Panc1 (cell line): ENCODE results near the gene CD22. TPM values are rescaled to one million over a fixed set of nuclear protein-coding genes. Genes with fewer than 3 reads are reported as not detected.

Source experiments
- ATAC-seq: fragments of 200-7000 bp; cut with Tn5 transposase; 2 replicates; pipeline ENCODE4 v1.9.1; 2020; ENCODE audit warnings: mild to moderate bottlenecking, moderate library complexity
- BruUV-seq: library from RNA; stranded (reverse); fragments of 400-500 nt; replicated peaks from 2 replicates; lab custom pipeline; 2021; lab: Mats Ljungman, UMichigan
- CTCF ChIA-PET: fragments of 300-600 bp; sonication (Branson Sonifier 250); formaldehyde crosslinking; loops from one replicate; lab custom pipeline; 2022; ENCODE audit warnings: antibody characterized with exemption; lab: Charles Lee
- POLR2A ChIA-PET: fragments of 300-600 bp; sonication (Branson Sonifier 250); formaldehyde crosslinking; loops from one replicate; lab custom pipeline; 2022; ENCODE audit warnings: antibody characterized with exemption; lab: Charles Lee
- DNase-seq: peaks from one replicate; pipeline ENCODE4 v3.0.0-alpha.2; 2010; ENCODE audit warnings: low read depth, low spot score
- H3K27ac ChIP-seq: 2 replicates; pipeline ENCODE4 v1.5.1; 2011; ENCODE audit warnings: mild to moderate bottlenecking, low read length, inconsistent platforms
- H3K27me3 ChIP-seq: fragments of 200-500 bp; sonication (Bioruptor generic); 2 replicates; pipeline ENCODE4 v1.6.0; 2014; ENCODE audit warnings: low read length, inconsistent platforms; ENCODE audit not compliant: control insufficient read depth, insufficient read depth
- H3K36me3 ChIP-seq: fragments of 200-500 bp; sonication (Bioruptor generic); 2 replicates; pipeline ENCODE4 v1.5.1; 2014; ENCODE audit warnings: inconsistent platforms, mild to moderate bottlenecking, low read length, moderate library complexity; ENCODE audit not compliant: control insufficient read depth, insufficient read depth
- H3K4me1 ChIP-seq: 2 replicates; pipeline ENCODE4 v1.5.1; 2011; ENCODE audit warnings: inconsistent platforms, mild to moderate bottlenecking, low read length, moderate library complexity; ENCODE audit not compliant: control insufficient read depth, insufficient read depth
- H3K4me3 ChIP-seq, 2 experiments: 2 replicates each; pipeline ENCODE4 v1.5.1; 2011 to 2012; ENCODE audit warnings: low read depth in 2 of 2, low read length in 2 of 2, mild to moderate bottlenecking in 2 of 2, inconsistent platforms in 1 of 2, moderate library complexity in 1 of 2
- H3K9me3 ChIP-seq: fragments of 200-500 bp; sonication (Bioruptor generic); 2 replicates; pipeline ENCODE4 v1.5.1; 2014; ENCODE audit warnings: low read depth, mild to moderate bottlenecking, inconsistent platforms, low read length, moderate library complexity; ENCODE audit not compliant: control insufficient read depth, insufficient read depth
- CTCF ChIP-seq: fragments of 450-650 bp; IDR thresholded peaks from 2 replicates; pipeline ENCODE4 v1.5.1; 2017; ENCODE audit warnings: mild to moderate bottlenecking
- POLR2AphosphoS5 ChIP-seq: IDR thresholded peaks from 2 replicates; pipeline ENCODE4 v1.6.1; 2012; ENCODE audit warnings: mild to moderate bottlenecking, low read depth, low read length, moderate library complexity
- REST ChIP-seq, 2 experiments: IDR thresholded peaks; 2 replicates each; pipeline ENCODE4 v1.6.1; 2011 to 2012; ENCODE audit warnings: low read depth in 2 of 2, control low read depth in 1 of 2, low read length in 1 of 2, mild to moderate bottlenecking in 1 of 2, moderate library complexity in 1 of 2; ENCODE audit not compliant: insufficient read depth in 1 of 2
- SIN3A ChIP-seq: IDR thresholded peaks from 2 replicates; pipeline ENCODE4 v1.6.1; 2012; ENCODE audit warnings: low read depth, mild to moderate bottlenecking, low read length, moderate library complexity, borderline replicate concordance; ENCODE audit not compliant: insufficient read depth
- TCF7L2 ChIP-seq: IDR thresholded peaks from 2 replicates; pipeline ENCODE4 v1.6.1; 2011; ENCODE audit warnings: mild to moderate bottlenecking, low read depth, low read length, inconsistent platforms
- in situ Hi-C: cut with HindIII; loops from 2 replicates; pipeline ENCODE4 v1.10.0; 2016; ENCODE audit warnings: low sequenced_read_pairs, low pct_unique_long_range_greater_than_20kb
- intact Hi-C: fragments of 100-400 bp; cut with micrococcal nuclease; formaldehyde crosslinking; loops from one replicate; pipeline ENCODE4 v1.10.0; 2022; ENCODE audit not compliant: unreplicated experiment
- total RNA-seq: library from RNA; stranded (reverse); gene quantifications from one replicate; pipeline ENCODE4 v1.2.1, GENCODE V29; 2021; ENCODE audit not compliant: unreplicated experiment

Gene CD22
- total RNA-seq, 1 experiment from 2014 or later = 0.74 TPM

- intact Hi-C loops = no loop called here
- no peaks in the 10 kb centered on the region; the same call in 1 of the 2 replicates for H3K27me3 ChIP-seq
- TF ChIP-seq CTCF (no peak), POLR2AphosphoS5 (no peak), TCF7L2 (no peak)
- BruUV-seq = no TSS peak
- H3K36me3 ChIP-seq = no peaks in the 10 kb centered on the region
- H3K27ac ChIP-seq = no peak overlapping the region
- DNase-seq (no peak), ATAC-seq (no peak)
- in situ Hi-C loops = no loop called here
- POLR2A ChIA-PET = no interaction called here
- no peak overlapping the region for H3K4me3 ChIP-seq
- no peaks in the 10 kb centered on the region for H3K9me3 ChIP-seq
- CTCF ChIA-PET = no interaction called here
- H3K4me1 ChIP-seq = no peaks in the 10 kb centered on the region
These were observed 37.7 kb upstream of the CD22 start for GRCh38 chr19:35291259-35291658.

GRCh38 chr19:35291916-35292315 is 37.1 kb upstream of the CD22 start, which contains the start of gene MAG:
Gene MAG, plus strand, starts transcription at chr19:35292161. Its CDS starts 3,248 bp downstream, at chr19:35295409.
- in situ Hi-C loops = no loop called here
- no peaks in the 10 kb centered on the region for H3K4me1 ChIP-seq

More at GRCh38 chr19:35291916-35292315, 37.1 kb upstream of the CD22 start, which contains the start of gene MAG:
- H3K4me3 ChIP-seq = no peak within 1 kb of the TSS
- BruUV-seq = no TSS peak
- TF ChIP-seq CTCF (no peak), SIN3A (no peak), POLR2AphosphoS5 (no peak), TCF7L2 (no peak), REST (IDR thresholded peaks at IDR 0.05; ENCODE audit: insufficient read depth in 1 of 2, low read depth in 2 of 2, low read length in 1 of 2) (no peak)
- ChIA-PET POLR2A (interaction anchor here (0.6 kb wide), 1 partner anchor 370 kb away, joined by 5 read pairs; no protein-coding TSS in a partner anchor), CTCF (no interaction called here)
- DNase-seq (no peak), ATAC-seq (no peak)
- H3K36me3 ChIP-seq = no peaks in the 10 kb centered on the region
- intact Hi-C loops = no loop called here
- H3K9me3 ChIP-seq = no peaks in the 10 kb centered on the region
- no peaks in the 10 kb centered on the region; the same call in 1 of the 2 replicates for H3K27me3 ChIP-seq
- H3K27ac ChIP-seq = no peak within 1 kb of the TSS
